ENCODE results near the gene MBLAC1.

DNA sequence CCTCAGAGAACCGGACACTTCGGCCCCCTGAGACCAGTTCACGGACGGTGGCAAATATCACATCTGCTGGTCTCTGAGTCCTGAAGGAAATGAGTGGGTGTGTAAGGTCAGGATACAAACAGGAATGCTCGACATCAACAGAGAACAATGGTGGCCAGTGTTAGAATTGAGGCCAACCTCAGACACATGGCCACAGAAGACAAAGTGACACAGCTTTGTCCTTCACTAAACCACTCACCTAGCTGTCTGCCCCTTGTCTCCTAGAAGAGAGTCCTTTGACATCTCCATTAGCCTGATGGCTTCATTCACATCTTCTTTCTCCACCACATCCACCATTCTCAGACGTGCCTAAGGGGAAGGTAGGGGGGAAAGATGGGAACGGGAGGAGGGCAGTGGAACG lies 33.7 kb upstream of the MBLAC1 start:
- TF ChIP-seq, protein P1, sequence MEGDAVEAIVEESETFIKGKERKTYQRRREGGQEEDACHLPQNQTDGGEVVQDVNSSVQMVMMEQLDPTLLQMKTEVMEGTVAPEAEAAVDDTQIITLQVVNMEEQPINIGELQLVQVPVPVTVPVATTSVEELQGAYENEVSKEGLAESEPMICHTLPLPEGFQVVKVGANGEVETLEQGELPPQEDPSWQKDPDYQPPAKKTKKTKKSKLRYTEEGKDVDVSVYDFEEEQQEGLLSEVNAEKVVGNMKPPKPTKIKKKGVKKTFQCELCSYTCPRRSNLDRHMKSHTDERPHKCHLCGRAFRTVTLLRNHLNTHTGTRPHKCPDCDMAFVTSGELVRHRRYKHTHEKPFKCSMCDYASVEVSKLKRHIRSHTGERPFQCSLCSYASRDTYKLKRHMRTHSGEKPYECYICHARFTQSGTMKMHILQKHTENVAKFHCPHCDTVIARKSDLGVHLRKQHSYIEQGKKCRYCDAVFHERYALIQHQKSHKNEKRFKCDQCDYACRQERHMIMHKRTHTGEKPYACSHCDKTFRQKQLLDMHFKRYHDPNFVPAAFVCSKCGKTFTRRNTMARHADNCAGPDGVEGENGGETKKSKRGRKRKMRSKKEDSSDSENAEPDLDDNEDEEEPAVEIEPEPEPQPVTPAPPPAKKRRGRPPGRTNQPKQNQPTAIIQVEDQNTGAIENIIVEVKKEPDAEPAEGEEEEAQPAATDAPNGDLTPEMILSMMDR (IDR thresholded peaks at IDR 0.05; ENCODE audit: low read depth, low read length), result no peak
- no peak for TF ChIP-seq EZH2phosphoT487 (IDR thresholded peaks at IDR 0.05; ENCODE audit: low read depth)
